HG03442 (cell line): ENCODE measurements around the gene TBC1D24.
"Not testable (repeated sequence)": the region's sequence is repeated elsewhere in the genome, so short reads cannot be mapped to it uniquely, and the experiment has no call there.

ENCODE experiments used
- ATAC-seq: cut with Tn5 transposase; IDR thresholded peaks from one replicate; pipeline ENCODE4 v1.9.1; 2021; ENCODE audit warnings: mild to moderate bottlenecking, moderate library complexity; ENCODE audit not compliant: unreplicated experiment

TBC1D24 gene

GRCh38 chr16:2529961-2530628 is 55.2 kb downstream of the TBC1D24 start:
- no peak for ATAC-seq

- no peak for ATAC-seq
Measured at GRCh38 chr16:2530629-2531318, 55.8 kb downstream of the TBC1D24 start.

- no peak for ATAC-seq
Measured at GRCh38 chr16:2531371-2531695, 56.4 kb downstream of the TBC1D24 start, which contains the start of gene CEMP1. TSS of gene CEMP1 (minus strand) at chr16:2531408. CDS start at chr16:2531073, 335 bp downstream.

GRCh38 chr16:2531696-2532493 is 57.0 kb downstream of the TBC1D24 start:
- peak; percentile 80 for ATAC-seq

- no peak for ATAC-seq
Measured at GRCh38 chr16:2532494-2533141, 57.7 kb downstream of the TBC1D24 start.

- ATAC-seq = not testable (repeated sequence)
Measured at GRCh38 chr16:2533142-2533755, 58.3 kb downstream of the TBC1D24 start.

- ATAC-seq = no peak
Measured at GRCh38 chr16:2533912-2534311, 59.0 kb downstream of the TBC1D24 start.

- not testable (repeated sequence) for ATAC-seq
Measured at GRCh38 chr16:2534335-2534734, 59.4 kb downstream of the TBC1D24 start.

GRCh38 chr16:2535625-2536013 is 60.7 kb downstream of the TBC1D24 start:
- no peak for ATAC-seq

- ATAC-seq = peak; percentile 87
Measured at GRCh38 chr16:2537451-2538379, 62.8 kb downstream of the TBC1D24 start, which contains the start of gene PDPK1. TSS of gene PDPK1 (plus strand) at chr16:2538021. CDS start at chr16:2538113, 92 bp downstream.

- not testable (repeated sequence) for ATAC-seq
Measured at GRCh38 chr16:2539192-2539844, 64.4 kb downstream of the TBC1D24 start.

GRCh38 chr16:2539845-2540458 is 65.0 kb downstream of the TBC1D24 start:
- not testable (repeated sequence) for ATAC-seq

GRCh38 chr16:2540912-2541311 is 66.0 kb downstream of the TBC1D24 start:
- not testable (repeated sequence) for ATAC-seq

- not testable (repeated sequence) for ATAC-seq
Measured at GRCh38 chr16:2541409-2541808, 66.5 kb downstream of the TBC1D24 start.

GRCh38 chr16:2543771-2544170 is 68.8 kb downstream of the TBC1D24 start:
- ATAC-seq = not testable (repeated sequence)

- not testable (repeated sequence) for ATAC-seq
Measured at GRCh38 chr16:2550283-2550878, 75.5 kb downstream of the TBC1D24 start.

GRCh38 chr16:2551420-2551889 is 76.5 kb downstream of the TBC1D24 start:
- not testable (repeated sequence) for ATAC-seq
